ENCODE results near the gene OSGIN1. TPM values are rescaled to one million over a fixed set of nuclear protein-coding genes. Genes with fewer than 3 reads are reported as not detected.

Gene OSGIN1
- total RNA-seq, result 10 to 100 TPM; 12.3 to 13.5 TPM
- polyA plus RNA-seq (ENCODE audit: insufficient read depth, low read depth, low replicate concordance), result 18.5 TPM
- long read RNA-seq, donor 1, partial matches to known transcripts, result 0 of 2 reads
- long read RNA-seq, donor 1, other reads (novel, unspliced or antisense), result 0 of 2 reads
- long read RNA-seq, donor 2, partial matches to known transcripts, result 0 of 1 reads
- long read RNA-seq, donor 2, other reads (novel, unspliced or antisense), result 0 of 1 reads

GRCh38 chr16:83952940-83953795, at the start of gene OSGIN1:
TSS of gene OSGIN1 (plus strand) at chr16:83953240. CDS start at chr16:83957672, 4,432 bp downstream.
- 0% methylated on average over 7 to 30 of the region's 30 CpGs for WGBS, 2 donors
- peak; percentile 39 for TF ChIP-seq POLR2A (IDR thresholded peaks at IDR 0.05)
- TF ChIP-seq CTCF (IDR thresholded peaks at IDR 0.05), result peak in 1 of 3 experiments; percentile 15
- intact Hi-C loops (cut with DNase I; ENCODE audit: low total_unique reads), result no loop called here

GRCh38 chr16:83903751-83904150, 49.3 kb upstream of the OSGIN1 start:
- H3K27ac ChIP-seq, result peak overlapping the region in 1 of 2 donors; percentile 60

More at GRCh38 chr16:83952940-83953795, at the start of gene OSGIN1:
- peaks cover 20% of the 10 kb centered on the region for H3K4me1 ChIP-seq
- no peaks in the 10 kb centered on the region for H3K27me3 ChIP-seq
- peak within 1 kb of the TSS; percentile 84 to 89 for H3K27ac ChIP-seq
- peak within 1 kb of the TSS; percentile 53 to 71 for H3K4me3 ChIP-seq
- no peaks in the 10 kb centered on the region for H3K36me3 ChIP-seq (ENCODE audit: low read depth, missing control alignments)
- peak; percentile 97 for DNase-seq
- no peaks in the 10 kb centered on the region for H3K9me3 ChIP-seq

GRCh38 chr16:83906683-83907082, 46.4 kb upstream of the OSGIN1 start:
- TF ChIP-seq CTCF (IDR thresholded peaks at IDR 0.05) (no peak), POLR2A (IDR thresholded peaks at IDR 0.05) (no peak)
- peaks cover 9% of the 10 kb centered on the region for H3K4me1 ChIP-seq
- H3K4me3 ChIP-seq, result no peak overlapping the region
- H3K27ac ChIP-seq, result no peak overlapping the region
- no peak for DNase-seq
- WGBS, 2 donors, result 78 to 83% methylated on average over 8 of the region's 8 CpGs
- intact Hi-C loops (cut with DNase I; ENCODE audit: low total_unique reads), result no loop called here
- no peaks in the 10 kb centered on the region for H3K27me3 ChIP-seq
- H3K36me3 ChIP-seq (ENCODE audit: low read depth, missing control alignments), result no peaks in the 10 kb centered on the region
- H3K9me3 ChIP-seq, result no peaks in the 10 kb centered on the region

More at GRCh38 chr16:83903751-83904150, 49.3 kb upstream of the OSGIN1 start:
- 47 to 51% methylated on average over 10 of the region's 10 CpGs for WGBS, 2 donors
- DNase-seq, result peak; percentile 76
- H3K9me3 ChIP-seq, result no peaks in the 10 kb centered on the region
- H3K36me3 ChIP-seq (ENCODE audit: low read depth, missing control alignments), result no peaks in the 10 kb centered on the region
- TF ChIP-seq POLR2A (IDR thresholded peaks at IDR 0.05) (no peak), CTCF (IDR thresholded peaks at IDR 0.05) (no peak)
- no peak overlapping the region for H3K4me3 ChIP-seq
- no peaks in the 10 kb centered on the region for H3K27me3 ChIP-seq
- intact Hi-C loops (cut with DNase I; ENCODE audit: low total_unique reads), result no loop called here
- peaks cover 9% of the 10 kb centered on the region for H3K4me1 ChIP-seq

- WGBS, 2 donors, result 95% methylated on average over 8 of the region's 8 CpGs
- Histone ChIP-seq H3K9me3 (no peaks in the 10 kb centered on the region), H3K36me3 (ENCODE audit: low read depth, missing control alignments) (no peaks in the 10 kb centered on the region), H3K27ac (no peak overlapping the region), H3K27me3 (no peaks in the 10 kb centered on the region), H3K4me1 (peaks cover 9% of the 10 kb centered on the region), H3K4me3 (no peak overlapping the region)
- TF ChIP-seq POLR2A (IDR thresholded peaks at IDR 0.05), result no peak
- TF ChIP-seq CTCF (IDR thresholded peaks at IDR 0.05), result no peak
- intact Hi-C loops (cut with DNase I; ENCODE audit: low total_unique reads), result no loop called here
- no peak for DNase-seq
These were observed 45.9 kb upstream of the OSGIN1 start for GRCh38 chr16:83907111-83907510.
